ENCODE results near the gene AMN.

DNA sequence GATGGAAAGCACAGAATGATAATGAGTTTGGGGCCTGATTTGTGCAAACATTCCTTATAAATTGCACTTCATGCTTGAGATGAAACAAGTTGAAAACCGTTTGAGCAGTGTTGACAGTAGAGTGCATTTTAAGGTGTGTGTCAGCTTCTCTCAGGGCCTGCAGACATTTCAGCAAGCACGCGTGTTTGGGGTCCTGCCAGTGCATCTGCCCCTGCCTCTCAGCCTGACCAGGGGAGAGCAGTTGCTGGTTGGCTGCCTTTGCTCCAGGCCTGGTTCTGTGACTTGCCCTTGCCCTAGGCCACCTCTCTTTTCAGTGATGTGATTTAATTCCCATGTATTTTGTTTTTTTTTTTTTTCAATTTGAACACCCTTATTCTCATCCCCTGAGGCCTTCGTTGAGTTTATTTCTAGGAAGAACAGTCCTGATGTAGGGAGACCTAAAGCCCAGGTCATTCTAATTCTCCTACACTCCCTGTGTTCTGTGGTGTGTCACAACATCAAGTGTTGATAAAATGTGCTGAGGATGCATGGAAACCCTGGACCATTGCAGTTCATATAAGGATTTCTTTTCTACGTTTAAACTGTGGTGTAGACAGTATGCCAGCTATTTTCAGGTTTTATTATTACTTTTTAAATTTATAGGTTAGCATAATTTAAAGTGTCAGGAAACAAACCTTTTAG, 40.1 kb upstream of the AMN start:
- TF ChIP-seq, protein P1, sequence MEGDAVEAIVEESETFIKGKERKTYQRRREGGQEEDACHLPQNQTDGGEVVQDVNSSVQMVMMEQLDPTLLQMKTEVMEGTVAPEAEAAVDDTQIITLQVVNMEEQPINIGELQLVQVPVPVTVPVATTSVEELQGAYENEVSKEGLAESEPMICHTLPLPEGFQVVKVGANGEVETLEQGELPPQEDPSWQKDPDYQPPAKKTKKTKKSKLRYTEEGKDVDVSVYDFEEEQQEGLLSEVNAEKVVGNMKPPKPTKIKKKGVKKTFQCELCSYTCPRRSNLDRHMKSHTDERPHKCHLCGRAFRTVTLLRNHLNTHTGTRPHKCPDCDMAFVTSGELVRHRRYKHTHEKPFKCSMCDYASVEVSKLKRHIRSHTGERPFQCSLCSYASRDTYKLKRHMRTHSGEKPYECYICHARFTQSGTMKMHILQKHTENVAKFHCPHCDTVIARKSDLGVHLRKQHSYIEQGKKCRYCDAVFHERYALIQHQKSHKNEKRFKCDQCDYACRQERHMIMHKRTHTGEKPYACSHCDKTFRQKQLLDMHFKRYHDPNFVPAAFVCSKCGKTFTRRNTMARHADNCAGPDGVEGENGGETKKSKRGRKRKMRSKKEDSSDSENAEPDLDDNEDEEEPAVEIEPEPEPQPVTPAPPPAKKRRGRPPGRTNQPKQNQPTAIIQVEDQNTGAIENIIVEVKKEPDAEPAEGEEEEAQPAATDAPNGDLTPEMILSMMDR (IDR thresholded peaks at IDR 0.05): no peak
- TF ChIP-seq POLR2A (IDR thresholded peaks at IDR 0.05): no peak

All from Peyer's patch (tissue), 4 donors.